NOMO-1 treated with dmso at 0.1 percent for 144 hours (cell line): ENCODE data around the gene GRID1.

ENCODE experiments used
- DNase-seq: peaks from one replicate; lab custom pipeline; 2025; ENCODE audit not compliant: unreplicated experiment; lab: John Stamatoyannopoulos, UW

GRID1 gene

DNA sequence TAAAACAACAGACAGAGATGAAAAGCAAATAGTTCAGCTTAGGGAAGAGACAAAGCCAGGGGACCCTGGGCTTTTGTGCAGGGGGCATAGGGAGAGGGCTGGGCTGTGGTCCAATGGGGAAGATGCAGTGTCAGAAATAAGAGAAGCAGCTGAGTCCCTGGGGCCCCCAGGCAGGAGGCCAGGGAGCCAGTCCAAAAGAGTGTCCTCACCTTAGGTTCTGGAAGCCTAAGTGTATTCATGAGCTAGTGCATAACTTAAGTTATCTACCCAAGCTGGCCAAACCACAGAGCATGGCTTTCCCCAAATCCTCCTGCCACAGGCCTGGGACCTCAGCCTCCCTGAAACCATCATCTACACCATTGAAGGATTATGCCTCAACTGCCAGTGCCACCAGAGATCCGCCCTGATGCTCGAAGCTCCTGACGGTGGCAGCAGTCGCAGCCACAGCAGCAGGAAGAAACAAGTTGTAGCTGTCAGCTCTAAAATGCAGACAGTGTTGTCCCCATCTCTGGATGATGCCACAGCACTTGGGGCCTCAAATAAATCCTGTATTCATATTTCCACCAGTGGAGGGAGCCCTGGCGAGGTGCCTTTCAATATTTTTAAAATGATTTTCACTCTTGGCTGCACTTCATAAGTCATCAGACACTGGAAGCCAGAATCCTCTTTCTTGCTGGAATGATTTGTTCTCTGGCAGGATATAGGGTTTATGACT, 574.6 kb downstream of the GRID1 start:
- no peak for DNase-seq

DNA sequence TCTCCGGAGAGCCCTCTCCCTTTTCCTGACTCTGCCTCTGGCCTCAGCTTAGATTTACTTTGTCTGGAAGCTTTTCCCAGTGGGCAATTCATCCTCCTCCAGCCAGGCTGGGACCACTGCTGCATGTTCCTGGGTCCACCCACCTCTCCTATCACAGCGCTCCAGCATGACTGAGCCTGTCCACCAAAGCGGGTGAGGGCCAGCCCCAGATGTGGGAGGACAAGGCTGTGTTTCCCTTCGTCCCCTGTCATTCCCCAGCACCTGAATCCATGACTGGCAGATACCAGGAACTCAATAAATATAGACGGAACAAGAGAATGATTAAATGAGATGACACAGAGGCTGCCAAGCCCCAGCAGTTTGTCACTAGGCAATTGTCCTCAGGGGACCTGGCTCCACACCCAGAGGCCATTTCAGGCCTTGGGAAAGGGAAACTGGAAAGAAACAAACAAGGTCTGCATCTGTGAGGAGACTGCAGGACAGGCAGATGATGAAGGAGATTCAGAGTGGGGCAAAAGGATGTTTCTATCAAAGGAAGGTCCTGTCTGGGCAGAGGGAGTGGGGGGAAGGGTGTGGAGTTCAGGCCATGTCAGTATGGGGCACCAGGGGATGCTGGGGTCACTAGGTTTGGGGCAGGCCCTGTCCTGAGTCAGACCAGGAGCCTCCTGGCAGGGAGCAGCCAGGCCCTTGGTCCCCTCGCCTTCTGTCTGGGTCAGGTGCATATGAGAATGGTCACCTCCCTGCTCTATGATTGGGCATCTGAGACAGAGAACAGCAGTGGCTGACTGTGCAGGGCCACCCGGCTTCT, 576.4 kb downstream of the GRID1 start:
- no peak for DNase-seq

- no peak for DNase-seq
These were observed 577.5 kb downstream of the GRID1 start for GRCh38 chr10:85789125-85789524.

DNA sequence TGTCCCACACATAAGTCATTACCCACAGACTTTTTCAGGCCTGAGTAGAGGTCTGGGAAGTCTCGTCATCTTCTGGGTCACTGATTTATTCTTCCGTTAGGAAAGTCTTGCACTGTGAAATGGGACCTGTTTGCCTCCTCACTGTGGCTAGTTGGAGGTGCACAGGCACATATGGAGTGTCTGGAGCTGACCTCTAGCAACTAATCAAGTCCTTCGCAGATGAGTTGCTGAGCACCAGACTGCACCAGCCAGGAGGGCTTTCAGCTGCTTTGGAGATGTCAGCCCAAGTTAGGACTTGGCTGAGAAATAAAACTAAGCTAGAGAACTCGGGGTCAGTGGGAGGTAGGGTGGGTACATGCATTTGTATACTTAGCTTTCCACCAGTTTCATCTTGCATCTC, 578.0 kb downstream of the GRID1 start:
- no peak for DNase-seq

DNA sequence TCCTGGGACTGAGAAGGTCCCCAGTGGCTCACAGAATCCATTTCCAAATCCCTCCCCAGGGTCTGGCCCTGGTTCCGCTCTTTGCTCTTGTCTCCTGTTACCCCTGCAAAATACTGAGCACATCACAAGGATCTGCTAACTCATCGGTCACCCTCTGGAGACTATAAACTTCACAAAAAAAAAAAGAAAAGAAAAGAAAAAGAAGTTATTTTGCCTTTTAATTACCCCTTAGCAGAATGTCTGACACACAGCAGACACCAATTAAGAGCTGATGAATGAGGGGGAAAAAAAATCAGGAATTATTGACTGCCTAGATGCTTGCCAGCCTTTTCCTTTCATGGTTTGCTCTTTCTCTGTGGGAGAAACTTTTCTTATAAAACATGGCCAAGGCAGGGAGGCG, 578.7 kb downstream of the GRID1 start:
- no peak for DNase-seq

- no peak for DNase-seq
These were observed 579.2 kb downstream of the GRID1 start for GRCh38 chr10:85787393-85787792.

DNA sequence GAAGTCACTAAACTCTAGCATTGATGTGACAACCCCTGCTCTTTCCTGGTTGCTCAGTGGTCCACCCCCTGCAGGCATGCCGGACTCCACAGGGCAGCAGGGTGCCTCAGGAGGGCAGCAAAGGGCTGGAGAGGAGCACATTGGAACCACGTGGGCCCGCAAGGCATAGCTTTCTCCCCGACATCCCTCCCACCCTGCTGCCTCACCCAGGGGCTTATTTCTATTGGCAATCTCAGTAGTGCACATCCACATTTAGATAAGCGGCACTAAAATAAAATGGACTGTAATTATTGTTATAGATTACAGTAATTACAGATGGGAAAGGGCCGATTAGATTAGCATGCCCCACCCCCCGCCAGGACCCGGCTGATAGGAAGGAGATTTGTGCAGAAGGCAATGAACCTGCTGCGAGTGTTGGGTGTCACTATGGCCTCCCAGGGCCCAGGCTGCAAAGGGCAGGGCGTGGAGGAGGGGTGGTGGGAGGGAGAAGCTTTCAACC, 580.1 kb downstream of the GRID1 start:
- DNase-seq = no peak

GRCh38 chr10:85784792-85785191, 581.8 kb downstream of the GRID1 start:
- DNase-seq = no peak

DNA sequence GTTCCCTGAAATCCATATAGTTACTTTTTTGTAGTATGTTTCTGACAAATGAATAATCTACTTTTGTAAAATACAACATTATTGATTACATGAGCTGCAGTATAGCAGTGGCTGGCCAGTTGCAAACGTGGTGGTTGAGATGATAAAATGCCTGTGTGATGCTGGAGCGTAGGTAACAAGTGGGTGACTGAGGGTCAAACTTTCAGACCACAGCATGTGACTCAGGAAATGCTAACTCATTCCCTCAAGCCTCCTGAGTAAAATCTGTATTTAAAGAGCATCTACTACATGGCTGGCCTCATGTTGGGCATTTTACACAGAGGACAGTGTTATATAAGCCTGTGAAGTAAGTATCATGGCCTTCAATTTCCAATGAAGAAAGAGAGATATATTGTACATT, 585.2 kb downstream of the GRID1 start:
- DNase-seq = no peak

DNA sequence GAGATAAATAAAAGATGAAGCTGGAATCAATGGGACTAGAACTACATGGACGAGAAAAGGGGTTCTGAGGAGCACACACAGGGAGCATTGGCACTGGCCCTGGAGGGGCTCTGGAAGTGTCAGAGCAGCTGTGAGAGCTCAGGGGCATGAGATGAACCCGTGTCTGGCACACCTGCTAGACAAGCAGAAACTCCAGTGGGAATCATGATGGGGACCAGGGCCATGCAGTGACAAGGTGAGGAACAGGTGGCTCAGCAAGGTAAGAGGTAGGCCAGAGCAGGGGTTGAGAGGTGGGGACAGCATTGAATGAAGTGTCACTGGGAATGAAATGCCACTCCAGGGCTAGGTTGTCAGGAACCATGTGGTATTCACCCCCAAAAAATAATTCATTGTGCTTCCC, 588.5 kb downstream of the GRID1 start:
- no peak for DNase-seq

- no peak for DNase-seq
These were observed 598.7 kb downstream of the GRID1 start for GRCh38 chr10:85767891-85768290.

GRCh38 chr10:85764108-85764507, 602.5 kb downstream of the GRID1 start:
- DNase-seq = no peak

DNA sequence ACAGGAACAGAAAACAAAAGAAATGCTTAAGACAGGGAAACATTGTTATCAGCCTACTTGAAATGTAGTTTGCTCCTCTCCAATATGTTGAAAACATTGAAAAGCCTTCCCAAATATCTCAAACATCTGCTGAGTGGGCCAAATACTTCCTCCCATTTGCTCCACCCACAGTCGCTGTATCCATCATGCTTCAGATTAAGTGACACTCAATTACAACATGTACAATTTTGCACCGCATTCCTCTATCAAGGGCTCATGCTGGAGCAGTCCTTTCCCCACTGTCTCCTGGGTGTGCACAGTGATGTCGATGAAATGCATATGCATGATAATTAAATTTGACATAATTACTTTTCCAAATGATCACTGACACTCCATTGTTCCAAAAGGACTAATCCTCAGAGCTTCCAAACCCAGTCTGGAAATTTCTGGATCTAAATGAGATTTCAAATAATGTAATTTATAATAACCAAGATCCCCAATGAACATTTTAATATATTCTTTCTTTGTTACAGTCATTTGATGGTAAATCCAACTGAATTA, 604.6 kb downstream of the GRID1 start:
- no peak for DNase-seq

- no peak for DNase-seq
These were observed 624.8 kb downstream of the GRID1 start for GRCh38 chr10:85741626-85742300.

- no peak for DNase-seq
These were observed 630.6 kb downstream of the GRID1 start for GRCh38 chr10:85735997-85736396.

- no peak for DNase-seq
These were observed 631.8 kb downstream of the GRID1 start for GRCh38 chr10:85734791-85735190.

- no peak for DNase-seq
These were observed 642.4 kb downstream of the GRID1 start for GRCh38 chr10:85724215-85724614.

DNA sequence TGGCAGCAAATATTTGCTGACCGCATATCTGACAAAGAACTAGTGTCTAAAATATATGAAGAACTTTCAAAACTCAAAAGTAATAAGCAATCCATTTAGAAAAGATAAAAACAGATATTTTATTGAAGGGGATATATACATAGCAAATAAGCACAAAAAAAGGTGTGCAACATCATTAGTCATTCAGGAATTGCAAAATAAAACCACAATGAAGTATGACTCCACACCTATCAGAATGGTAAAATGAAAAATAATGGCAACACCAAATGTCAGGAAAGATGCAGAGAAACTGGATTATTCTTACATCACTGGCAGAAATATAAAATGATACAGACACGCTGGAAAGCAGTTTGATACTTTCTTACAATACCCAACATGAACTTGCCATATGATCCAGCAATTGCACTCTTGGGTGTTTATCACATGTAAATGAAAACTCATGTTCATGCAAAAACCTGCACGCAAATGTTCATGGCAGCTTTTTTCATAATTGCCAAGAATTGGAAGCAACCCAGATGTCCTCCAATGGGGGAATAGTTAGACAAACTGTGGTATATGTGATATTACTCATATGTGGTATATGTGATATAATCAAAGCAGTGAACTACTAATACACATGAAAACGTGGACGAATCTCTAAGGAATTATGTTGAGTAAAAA, 645.5 kb downstream of the GRID1 start:
- no peak for DNase-seq

DNA sequence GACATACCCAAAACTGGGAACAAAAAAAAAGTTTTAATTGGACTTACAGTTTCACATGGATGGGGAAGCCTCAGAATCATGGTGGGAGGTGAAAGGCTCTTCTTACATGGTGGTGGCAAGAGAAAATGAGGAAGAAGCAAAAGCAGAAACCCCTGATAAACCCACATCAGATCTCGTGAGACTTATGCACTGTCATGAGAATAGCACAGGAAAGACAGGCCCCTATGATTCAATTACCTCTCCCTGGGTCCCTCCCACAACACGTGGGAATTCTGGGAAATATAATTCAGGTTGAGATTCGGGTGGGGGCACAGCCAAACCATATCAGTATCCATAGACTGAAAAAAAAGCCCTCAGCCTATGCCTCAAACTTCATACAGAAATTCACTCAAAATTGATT, 647.2 kb downstream of the GRID1 start:
- no peak for DNase-seq

DNA sequence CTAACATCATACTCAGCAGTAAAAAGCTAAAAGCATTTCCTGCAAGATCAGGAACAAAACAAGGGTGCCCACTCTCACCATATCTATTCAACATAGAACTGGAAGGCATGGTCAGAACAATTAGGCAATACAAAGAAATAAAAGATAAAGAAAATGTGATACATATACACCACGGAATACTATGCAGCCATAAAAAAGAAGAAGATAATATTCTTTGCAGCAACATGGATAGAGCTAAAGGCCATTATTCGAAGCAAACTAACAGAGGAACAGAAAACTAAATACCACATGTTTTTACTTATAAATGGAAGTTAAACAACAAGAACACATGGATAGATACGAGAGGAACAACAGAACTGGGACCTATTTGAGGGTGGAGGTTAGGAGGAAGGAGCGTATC, 652.7 kb downstream of the GRID1 start:
- DNase-seq = no peak

DNA sequence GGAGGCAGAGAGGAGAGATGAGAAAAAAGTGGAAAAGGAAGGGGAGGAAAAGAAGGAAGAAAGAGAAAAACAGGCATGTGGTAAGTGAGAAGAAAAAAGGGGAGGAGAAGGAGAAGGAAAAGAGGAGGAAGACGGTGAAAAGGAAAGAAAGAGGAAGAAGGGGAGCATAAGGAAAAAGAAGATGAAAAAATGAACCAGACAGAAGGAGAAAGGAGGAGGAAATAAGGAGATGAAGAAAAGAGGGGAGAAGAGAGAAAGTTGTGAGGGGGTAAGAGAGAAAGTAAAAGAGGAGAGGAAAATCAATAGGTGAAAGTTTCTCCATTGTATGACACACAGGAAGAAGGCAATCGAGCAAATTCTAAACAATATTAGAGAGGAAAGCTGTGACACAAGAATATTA, 663.8 kb downstream of the GRID1 start:
- no peak for DNase-seq
